ENCODE data around the gene RAB11FIP2.
"Not testable (repeated sequence)": the region's sequence is repeated elsewhere in the genome, so short reads cannot be mapped to it uniquely, and the experiment has no call there.

The RAB11FIP2 gene, protein sequence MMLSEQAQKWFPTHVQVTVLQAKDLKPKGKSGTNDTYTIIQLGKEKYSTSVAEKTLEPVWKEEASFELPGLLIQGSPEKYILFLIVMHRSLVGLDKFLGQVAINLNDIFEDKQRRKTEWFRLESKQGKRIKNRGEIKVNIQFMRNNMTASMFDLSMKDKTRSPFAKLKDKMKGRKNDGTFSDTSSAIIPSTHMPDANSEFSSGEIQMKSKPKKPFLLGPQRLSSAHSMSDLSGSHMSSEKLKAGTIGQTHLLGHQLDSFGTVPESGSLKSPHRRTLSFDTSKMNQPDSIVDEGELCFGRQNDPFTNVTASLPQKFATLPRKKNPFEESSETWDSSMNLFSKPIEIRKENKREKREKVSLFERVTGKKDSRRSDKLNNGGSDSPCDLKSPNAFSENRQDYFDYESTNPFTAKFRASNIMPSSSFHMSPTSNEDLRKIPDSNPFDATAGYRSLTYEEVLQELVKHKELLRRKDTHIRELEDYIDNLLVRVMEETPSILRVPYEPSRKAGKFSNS

DNA sequence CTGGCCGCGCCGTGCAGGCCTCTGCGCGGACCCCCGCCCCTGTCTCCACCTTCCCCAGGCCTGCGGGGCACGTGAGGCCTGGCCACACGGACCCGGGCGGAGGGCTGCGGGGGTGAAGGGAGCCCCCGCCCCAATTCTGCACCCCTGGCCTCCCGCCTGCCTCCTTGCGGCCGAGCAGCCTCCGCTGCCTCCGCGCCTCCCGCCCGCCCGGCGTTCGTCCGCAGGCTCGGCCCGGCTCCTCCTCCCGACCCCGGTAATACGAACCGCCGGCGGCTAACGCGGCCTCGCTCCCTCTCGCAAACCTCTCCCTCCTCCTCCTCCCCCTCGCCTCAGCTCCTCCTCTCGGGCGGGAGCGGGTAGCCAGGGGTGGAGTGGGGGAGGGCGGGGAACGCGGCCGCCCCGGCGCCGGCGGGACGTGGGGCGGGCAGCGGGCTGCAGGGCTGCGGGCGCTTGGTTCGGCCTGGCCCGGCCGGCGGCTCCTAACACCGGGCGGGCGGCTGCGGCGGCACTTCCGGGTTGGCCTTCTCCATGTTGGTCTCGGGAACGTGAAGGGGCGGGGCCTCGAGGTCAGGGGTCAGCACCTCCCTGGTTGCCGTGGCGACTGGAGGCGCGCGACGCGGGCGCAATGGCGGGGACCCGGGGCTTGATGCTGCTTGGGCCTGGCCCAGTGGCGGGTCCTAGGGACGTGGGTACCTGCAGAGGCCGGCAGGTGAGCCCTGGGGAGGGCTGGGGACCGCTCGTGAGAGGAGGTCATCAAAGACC lies at the start of gene RAB11FIP2:
RAB11FIP2 (minus strand) TSS at position 547 of the 762 bp plus-strand sequence. CDS start 778 bp downstream, outside the sequence.
- peak; percentile 91 to 93 for DNase-seq (ENCODE audit: low read depth in 1 of 2, low spot score in 1 of 2)

DNA sequence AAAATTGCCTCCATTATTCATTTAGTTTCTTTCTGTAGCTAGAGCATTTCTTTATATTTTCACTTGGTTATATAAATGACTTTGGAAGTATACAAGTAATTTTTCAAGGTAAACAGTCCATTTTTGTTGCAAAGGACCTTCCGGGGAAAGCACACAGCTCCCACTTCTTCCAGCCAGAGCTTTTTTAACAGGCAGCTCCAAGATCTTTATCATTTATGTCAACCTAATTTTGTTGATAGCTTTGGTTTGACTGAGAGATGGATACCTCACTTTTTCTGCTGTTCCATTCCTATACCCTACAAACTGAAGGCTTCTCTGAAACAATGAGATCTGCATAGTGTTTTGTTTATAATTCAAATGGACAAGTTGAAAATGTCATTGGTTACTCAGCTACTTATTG lies 49.3 kb upstream of the RAB11FIP2 start:
- DNase-seq (ENCODE audit: low read depth in 1 of 2, low spot score in 1 of 2), result no peak

DNA sequence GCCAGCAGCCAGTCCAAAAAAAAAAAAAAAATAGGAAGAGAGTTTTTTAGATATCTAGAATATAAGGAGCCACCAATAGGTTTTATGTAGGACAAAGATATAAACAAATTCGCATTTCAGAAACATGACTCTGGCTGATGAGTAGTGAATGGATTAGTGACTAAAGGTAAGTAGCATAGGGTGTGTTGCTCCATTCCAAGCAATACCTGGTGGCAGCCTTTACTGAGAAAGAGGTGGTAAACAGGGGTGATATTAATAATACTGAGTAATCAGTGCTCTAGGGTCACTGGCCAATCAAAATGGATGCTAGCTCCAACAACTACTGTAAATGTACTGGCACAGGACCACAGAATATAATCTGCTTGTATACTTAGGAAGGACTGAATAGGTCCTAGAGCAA lies 45.5 kb upstream of the RAB11FIP2 start:
- no peak for DNase-seq (ENCODE audit: low read depth in 1 of 2, low spot score in 1 of 2)

DNA sequence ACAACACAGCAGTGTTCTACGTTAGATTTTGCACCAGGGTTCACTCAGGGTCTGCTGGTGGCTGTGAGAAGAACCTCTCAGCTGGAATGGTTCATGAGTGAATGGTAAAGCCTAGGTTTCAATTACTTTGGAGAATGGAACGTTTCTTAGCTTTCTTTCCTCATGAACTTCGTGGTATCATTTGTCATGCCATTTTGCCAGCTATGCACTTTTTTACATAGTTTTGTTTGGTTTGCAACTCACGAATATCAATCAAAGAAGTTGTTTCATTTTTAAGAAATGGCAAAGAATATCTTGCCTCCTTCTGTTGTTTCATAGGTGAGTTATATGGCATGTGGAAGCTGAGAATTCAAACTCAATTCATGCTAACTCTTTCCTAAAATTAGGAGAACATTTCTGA lies 34.1 kb upstream of the RAB11FIP2 start:
- DNase-seq (ENCODE audit: low read depth in 1 of 2, low spot score in 1 of 2), result no peak

DNA sequence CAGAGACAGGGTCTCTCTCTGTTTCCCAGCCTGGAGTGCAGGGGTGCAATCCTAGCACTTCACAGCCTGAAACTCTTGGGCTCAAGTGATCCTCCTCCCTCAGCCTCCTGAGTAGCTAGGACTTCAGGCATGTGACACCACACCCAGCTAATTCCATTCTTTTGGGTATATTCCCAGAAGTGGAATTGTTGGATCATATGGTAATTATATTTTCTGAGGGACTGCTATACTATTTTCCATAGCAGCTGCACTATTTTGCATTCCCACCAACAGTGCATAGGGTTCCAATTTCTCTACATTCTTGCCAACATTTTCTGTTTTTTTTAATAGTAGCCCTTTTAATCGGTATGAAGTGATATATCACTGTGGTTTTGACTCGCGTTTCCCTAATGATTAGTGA lies 30.0 kb upstream of the RAB11FIP2 start:
- no peak for DNase-seq (ENCODE audit: low read depth in 1 of 2, low spot score in 1 of 2)

DNA sequence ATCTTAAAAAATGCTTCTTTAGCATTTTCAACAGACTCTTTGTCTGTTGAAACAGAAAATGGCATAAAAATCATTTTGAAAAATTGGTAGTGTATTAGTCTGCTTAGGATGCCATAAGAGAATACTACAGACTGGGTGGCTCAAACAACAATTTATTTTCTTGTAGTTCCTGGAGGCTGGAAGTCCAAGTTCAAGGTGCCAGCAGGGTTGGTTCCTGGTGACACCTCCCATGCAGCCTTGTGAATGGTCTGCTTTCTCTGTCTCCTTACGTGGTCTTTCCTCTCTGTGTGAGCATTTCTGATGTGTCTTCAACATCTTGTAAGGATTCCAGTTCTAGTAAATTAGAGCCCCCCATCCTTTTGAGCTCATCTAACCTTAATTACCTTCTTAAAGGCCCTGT lies 26.1 kb upstream of the RAB11FIP2 start:
- DNase-seq (ENCODE audit: low read depth in 1 of 2, low spot score in 1 of 2), result no peak

DNA sequence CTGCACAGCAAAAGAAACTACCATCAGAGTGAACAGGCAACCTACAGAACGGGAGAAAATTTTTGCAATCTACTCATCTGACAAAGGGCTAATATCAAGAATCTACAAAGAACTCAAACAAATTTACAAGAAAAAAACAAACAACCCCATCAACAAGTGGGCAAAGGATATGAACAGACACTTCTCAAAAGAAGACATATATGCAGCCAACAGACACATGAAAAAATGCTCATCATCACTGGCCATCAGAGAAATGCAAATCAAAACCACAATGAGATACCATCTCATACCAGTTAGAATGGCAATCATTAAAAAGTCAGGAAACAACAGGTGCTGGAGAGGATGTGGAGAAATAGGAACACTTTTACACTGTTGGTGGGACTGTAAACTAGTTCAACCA lies 20.6 kb upstream of the RAB11FIP2 start:
- not testable (repeated sequence) for DNase-seq (ENCODE audit: low read depth in 1 of 2, low spot score in 1 of 2)

DNA sequence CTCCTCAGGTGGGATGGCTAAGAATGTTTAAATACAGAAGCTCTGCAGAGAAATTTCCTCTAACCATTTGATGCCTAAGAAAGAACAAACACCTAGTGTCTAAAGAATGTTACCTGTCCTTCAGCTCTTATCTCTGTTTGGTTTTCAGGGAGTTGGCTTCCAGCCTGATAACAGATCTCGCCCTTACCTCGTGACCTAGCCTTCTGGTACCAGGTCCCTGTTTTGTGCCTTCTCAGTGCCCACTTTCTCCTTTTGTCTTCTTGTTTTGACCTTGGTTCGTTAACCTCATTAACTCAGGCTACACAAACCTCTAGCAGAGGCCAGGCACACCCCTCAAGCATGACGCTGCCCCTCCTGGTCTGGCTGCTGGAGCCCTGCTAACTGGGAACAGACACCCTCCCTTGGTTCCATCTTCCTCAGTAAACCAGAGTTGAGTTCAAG lies 16.1 kb upstream of the RAB11FIP2 start:
- no peak for DNase-seq (ENCODE audit: low read depth in 1 of 2, low spot score in 1 of 2)

DNA sequence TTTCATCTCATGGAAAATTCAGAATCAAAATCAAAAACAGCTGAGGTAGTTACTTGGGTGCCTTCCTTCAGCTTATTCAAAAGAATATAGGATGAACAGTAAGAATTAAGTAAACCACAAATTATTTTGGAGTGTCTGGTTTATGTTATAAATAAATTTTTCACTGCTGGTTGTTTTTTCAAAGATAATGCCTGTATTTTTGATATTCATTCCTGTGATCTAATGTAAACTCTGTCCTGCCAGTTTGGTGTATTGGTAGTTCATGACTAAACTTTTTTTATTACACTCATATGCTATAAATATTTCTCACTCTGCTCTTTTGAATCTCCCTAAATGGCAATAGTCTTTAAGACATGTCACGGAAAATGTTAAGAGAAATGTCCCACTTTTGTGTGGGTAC lies 11.6 kb upstream of the RAB11FIP2 start:
- no peak for DNase-seq (ENCODE audit: low read depth in 1 of 2, low spot score in 1 of 2)

DNA sequence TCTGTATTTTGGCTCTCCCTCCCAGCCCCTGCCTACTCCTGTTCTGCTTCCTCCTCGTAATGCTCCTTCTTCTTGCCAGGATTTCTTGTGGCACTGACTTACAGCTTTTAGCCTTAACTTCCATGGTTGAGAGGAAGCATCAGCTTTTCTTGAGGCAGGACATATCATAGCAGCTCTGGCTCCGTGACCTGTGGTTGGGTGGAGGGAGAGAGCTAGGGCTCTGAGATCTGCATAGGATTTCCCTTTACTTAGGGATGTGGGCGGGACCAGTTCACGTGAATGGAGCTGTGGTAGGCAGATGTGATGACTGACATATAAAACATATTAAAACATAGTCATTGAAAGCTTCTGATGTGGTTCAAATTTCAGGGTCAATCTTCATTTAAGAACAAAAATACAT lies 10.6 kb upstream of the RAB11FIP2 start:
- no peak for DNase-seq (ENCODE audit: low read depth in 1 of 2, low spot score in 1 of 2)

DNA sequence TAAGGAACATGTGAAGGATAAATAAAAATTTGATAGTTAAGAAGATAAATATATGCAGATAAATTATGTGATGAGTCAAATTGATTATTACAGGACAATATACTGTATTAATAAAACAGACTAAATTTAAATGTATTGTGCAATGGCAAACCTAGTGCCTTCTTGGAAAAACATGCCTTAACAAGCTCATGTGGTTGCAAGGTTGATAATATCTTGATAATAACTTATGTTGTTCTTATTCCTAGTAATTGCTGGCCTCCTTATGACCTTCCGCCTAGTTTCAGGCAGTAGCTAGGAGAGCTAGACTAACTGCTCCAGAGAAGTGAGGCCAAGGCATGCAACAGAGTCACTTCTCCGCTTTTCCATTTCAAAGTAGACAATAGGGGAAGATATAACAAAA lies 7.6 kb upstream of the RAB11FIP2 start:
- DNase-seq (ENCODE audit: low read depth in 1 of 2, low spot score in 1 of 2), result no peak

DNA sequence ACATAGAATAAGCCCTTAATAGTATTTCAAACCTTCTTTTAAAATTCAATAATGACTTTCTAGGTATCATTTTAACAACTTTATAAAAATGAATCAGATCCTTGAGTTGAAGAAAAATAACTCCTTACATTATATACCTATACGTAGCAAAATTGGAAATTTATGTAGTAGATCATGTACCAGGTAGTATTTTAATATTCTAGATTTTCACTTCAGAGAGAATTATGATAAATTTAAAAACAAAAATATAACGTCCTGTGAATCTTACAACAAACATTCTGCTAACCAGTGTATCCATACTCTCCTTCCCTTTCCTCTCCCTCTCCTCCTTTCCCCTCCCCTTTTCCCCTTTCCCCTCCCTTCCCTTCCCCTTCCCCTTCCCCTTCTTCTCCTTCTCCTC lies 6.1 kb upstream of the RAB11FIP2 start:
- no peak for DNase-seq (ENCODE audit: low read depth in 1 of 2, low spot score in 1 of 2)

DNA sequence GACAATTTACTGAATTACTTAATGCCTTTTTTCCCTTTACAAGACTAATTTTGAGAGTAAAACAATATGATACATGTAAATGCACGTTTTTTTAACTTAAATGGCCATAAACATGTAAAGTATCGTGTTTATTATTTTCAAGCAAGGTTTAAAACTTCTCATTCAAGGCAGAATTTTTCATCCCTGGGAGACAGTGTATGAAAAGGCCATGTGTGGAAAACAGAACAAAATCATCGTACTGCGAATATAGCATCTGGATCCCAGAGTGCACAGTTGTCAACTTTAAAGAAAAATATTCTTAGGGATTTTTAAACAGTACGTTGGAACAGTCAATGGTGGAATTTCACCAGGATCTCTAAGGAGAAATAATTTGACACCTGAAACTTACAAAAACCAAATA lies 1.1 kb upstream of the RAB11FIP2 start:
- DNase-seq (ENCODE audit: low read depth in 1 of 2, low spot score in 1 of 2), result no peak

DNA sequence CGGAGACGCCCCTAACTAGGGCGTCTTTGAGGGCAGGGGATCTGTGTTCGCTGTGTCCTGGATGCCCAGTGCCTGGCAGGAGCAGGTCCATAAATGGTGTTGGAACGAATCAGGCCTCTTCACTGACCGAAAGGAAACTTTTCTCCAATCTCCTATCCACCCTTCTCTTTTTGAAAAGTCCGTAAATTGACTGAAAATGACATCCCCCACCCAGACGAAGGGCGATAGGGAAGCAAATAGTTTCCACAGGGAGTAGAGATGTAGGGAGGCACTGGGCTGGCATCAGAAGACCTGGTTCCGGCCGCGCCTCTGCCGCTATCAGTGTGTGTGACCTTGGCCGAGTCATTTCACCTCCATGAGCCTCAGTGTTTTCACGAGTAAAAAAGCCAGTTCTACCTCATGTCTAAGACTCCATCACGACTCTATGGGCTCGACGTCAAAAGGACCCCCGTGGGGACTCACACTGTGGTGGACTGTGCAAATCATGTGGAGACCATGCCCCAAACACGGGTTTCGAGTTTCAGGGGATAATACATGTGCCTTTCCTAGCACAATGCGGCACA lies 497 bp upstream of the RAB11FIP2 start:
- no peak for DNase-seq (ENCODE audit: low read depth in 1 of 2, low spot score in 1 of 2)

DNA sequence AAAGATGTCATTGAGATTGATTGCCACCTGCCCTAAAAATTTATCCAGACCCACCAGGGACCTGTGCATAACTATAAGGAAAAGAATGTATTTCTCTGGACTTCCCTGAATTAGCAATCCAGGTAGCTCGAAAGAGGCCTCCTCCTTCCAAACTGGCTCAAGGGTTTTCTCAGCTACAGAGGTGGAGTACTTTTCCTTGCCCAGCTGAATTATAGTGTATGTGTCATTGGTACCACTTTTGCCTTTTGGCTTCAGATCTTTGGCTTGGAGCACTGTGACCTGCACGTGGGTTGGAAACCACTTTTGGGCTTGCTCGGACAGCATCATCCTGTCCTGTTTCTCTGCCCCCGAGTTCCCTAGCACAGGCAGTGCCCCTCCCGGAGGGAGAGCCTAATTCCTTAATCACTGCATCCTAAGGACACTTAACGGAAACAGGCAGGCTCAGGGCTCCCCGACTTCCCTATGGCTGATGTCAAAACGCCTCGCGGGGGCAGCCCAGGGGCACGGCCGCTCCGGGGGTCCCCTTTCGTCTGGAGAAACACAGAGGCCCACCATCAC lies 825 bp downstream of the RAB11FIP2 start:
- DNase-seq (ENCODE audit: low read depth in 1 of 2, low spot score in 1 of 2), result peak; percentile 6 to 7

DNA sequence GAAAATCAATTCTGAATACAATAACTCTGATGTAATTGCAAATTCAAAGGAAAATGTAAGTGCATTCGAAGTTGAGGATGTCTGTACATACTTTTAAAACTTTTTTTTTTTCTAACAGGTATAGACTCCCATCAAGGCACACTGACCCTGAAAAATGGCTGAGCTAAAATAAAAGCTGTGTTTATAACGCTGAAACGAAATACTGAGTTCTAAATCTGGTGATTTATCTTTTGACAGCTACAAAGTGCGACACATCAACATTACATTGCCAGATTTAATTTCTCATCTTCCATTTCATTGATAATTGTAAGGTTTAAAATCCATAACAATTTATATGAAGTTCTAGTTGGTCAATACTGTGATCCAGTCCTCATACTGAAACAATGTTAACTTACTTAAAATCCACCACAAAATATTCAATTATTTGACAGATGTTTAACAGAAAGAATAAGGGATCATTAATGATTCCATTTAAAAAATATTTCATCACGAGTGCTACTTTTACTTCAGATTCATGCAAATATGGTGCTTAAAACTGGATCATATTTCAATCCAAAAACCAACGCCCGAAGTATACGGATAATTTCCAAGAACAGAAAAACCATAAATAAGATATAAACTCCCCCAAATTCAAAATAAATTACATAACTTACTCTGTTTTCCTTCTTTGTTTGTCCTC lies 1.4 kb downstream of the RAB11FIP2 start:
- no peak for DNase-seq (ENCODE audit: low read depth in 1 of 2, low spot score in 1 of 2)

DNA sequence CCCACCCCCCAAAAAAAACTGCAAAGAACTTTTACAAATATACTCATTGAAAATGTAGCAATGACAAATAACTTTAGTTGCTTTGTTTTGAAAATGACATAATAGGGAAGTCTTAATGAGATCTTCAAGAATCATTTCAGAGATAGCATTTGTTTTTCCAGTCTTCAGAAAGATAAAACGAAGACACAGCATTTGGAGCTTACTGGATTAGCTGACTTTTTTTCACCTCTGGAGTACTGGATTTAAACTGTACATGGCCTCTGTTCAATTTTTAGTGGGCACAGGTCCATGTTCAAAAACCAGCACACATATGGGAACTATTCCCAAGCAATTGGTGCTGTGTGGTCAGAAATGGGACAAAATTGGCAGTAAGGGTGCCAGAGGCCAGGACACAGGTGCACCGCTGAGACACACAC lies 3.9 kb downstream of the RAB11FIP2 start:
- DNase-seq (ENCODE audit: low read depth in 1 of 2, low spot score in 1 of 2), result no peak

DNA sequence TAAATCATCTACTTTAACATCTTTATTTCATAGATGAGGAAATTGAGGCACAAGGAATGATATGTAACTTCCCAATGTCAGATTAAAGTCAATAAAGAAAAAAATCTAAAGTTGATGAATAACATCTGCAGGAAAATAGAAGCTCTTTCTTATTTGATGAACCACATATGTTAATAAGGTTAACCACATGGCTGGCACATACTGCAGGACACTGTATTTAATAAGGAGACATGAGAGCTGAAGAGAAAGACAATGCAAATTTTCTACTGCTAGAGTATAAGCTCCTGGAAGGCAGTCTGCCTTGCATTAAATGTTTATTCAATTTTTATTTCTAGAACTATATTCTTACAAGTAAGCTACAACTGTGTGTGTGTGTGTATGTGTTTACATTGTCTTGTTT lies 4.4 kb downstream of the RAB11FIP2 start:
- DNase-seq (ENCODE audit: low read depth in 1 of 2, low spot score in 1 of 2), result no peak

DNA sequence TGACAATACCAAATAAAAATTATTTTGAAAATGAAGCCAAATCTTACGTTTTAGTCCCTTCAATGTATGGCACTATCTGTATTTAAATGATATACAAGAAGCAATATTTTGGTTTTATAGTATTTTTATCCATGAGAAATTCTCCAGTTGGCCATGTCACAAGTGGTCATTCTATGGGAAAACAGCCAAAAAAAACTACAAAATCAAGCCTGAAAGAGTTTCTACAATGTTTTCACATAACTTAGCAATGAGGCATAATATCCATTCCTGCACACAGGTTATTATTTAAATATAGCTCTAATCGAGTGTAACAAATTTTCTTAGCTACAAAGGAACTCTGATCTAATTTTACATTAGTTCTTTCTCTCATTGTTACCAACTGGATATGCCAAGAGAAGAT lies 5.4 kb downstream of the RAB11FIP2 start:
- DNase-seq (ENCODE audit: low read depth in 1 of 2, low spot score in 1 of 2), result no peak

DNA sequence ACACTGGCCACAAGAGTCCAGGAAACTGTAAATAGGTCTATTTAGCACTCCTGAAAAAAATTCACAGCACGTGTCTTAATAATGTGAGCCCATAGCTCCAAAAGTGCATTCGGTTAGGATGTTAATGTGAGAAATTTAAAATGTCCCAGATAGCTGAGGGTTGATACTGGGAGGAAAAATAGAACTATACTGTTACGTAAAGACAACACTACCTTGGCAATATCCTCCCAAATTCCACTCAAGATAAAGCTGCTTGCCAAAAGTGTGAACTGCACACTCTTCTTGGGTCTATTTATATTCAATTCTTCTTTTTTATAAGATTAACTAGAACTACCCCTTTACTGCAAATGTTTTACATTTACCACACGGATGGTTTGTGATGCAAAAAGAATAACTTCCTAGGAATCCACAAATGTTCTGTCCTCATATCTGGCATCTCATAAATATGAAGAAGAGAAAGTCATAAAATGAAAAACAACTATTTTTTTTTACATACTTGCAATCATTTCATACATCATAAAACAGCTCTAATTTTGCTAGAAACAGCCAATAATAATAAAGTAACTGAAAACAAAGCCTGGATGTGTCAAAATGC lies 10.4 kb downstream of the RAB11FIP2 start:
- no peak for DNase-seq (ENCODE audit: low read depth in 1 of 2, low spot score in 1 of 2)

All from activated CD4-positive, alpha-beta T cell treated with anti-CD3 and anti-CD28 coated beads, Interleukin-2, amount 50 U/mL, for 24 hours (primary cell).